ENCODE data around the gene GIMD1. TPM values are rescaled to one million over a fixed set of nuclear protein-coding genes. Genes with fewer than 3 reads are reported as not detected.
"Not testable (repeated sequence)": the region's sequence is repeated elsewhere in the genome, so short reads cannot be mapped to it uniquely, and the experiment has no call there.

GIMD1 gene
- total and polyA plus RNA-seq, 4 donors = not detected

- no peaks in the 10 kb centered on the region for H3K36me3 ChIP-seq (ENCODE audit: control insufficient read depth in 4 of 4, insufficient read depth in 3 of 4, low read depth in 1 of 4, low read length in 3 of 4)
- no peak overlapping the region for H3K27ac ChIP-seq (ENCODE audit: low read depth in 1 of 2, low read length in 2 of 2)
- 83% methylated on average over 15 of the region's 15 CpGs for WGBS
- no peak for DNase-seq (ENCODE audit: low spot score)
- H3K9me3 ChIP-seq (ENCODE audit: control insufficient read depth in 4 of 4, low read length in 3 of 4) = no peaks in the 10 kb centered on the region
- no peak for TF ChIP-seq NR2F2 (IDR thresholded peaks at IDR 0.05)
- TF ChIP-seq, protein P1, sequence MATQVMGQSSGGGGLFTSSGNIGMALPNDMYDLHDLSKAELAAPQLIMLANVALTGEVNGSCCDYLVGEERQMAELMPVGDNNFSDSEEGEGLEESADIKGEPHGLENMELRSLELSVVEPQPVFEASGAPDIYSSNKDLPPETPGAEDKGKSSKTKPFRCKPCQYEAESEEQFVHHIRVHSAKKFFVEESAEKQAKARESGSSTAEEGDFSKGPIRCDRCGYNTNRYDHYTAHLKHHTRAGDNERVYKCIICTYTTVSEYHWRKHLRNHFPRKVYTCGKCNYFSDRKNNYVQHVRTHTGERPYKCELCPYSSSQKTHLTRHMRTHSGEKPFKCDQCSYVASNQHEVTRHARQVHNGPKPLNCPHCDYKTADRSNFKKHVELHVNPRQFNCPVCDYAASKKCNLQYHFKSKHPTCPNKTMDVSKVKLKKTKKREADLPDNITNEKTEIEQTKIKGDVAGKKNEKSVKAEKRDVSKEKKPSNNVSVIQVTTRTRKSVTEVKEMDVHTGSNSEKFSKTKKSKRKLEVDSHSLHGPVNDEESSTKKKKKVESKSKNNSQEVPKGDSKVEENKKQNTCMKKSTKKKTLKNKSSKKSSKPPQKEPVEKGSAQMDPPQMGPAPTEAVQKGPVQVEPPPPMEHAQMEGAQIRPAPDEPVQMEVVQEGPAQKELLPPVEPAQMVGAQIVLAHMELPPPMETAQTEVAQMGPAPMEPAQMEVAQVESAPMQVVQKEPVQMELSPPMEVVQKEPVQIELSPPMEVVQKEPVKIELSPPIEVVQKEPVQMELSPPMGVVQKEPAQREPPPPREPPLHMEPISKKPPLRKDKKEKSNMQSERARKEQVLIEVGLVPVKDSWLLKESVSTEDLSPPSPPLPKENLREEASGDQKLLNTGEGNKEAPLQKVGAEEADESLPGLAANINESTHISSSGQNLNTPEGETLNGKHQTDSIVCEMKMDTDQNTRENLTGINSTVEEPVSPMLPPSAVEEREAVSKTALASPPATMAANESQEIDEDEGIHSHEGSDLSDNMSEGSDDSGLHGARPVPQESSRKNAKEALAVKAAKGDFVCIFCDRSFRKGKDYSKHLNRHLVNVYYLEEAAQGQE (IDR thresholded peaks at IDR 0.05) = no peak
- no peak for TF ChIP-seq EGR1 (IDR thresholded peaks at IDR 0.05; ENCODE audit: low read depth in 2 of 2)
- TF ChIP-seq, protein P2, sequence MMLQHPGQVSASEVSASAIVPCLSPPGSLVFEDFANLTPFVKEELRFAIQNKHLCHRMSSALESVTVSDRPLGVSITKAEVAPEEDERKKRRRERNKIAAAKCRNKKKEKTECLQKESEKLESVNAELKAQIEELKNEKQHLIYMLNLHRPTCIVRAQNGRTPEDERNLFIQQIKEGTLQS (IDR thresholded peaks at IDR 0.05) = no peak
- TF ChIP-seq HNF4A (conservative IDR thresholded peaks at IDR 0.05) = no peak
- H3K4me3 ChIP-seq (ENCODE audit: low read depth in 1 of 3, low read length in 3 of 3) = no peak overlapping the region
- no peak overlapping the region for H3K9ac ChIP-seq (ENCODE audit: low read depth in 1 of 2, low read length in 2 of 2)
- H3K27me3 ChIP-seq (ENCODE audit: control insufficient read depth in 4 of 4, insufficient read depth in 4 of 4, low read length in 3 of 4) = no peaks in the 10 kb centered on the region
- no peaks in the 10 kb centered on the region for H3K4me1 ChIP-seq (ENCODE audit: control insufficient read depth in 4 of 4, insufficient read depth in 4 of 4, low read length in 3 of 4)
These were observed 41.6 kb upstream of the GIMD1 start for GRCh38 chr4:106409901-106410889.

DNA sequence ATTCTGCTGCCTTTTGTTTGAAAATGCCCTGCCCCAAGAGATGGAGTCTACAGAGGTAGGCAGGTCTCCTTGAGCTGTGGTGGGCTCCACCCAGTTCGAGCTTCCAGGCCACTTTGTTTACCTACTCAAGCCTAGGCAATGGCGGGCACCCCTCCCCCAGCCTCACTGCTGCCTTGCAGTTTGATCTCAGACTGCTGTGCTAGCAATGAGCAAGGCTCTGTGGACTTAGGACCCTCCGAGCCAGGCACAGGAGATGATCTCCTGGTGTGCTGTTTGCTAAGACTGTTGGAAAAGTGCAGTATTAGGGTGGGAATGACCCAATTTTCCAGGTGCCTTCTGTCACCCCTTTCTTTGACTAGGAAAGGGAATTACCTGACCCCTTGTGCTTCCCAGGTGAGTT is 39.4 kb upstream of the GIMD1 start:
- H3K9me3 ChIP-seq (ENCODE audit: control insufficient read depth in 4 of 4, low read length in 3 of 4); DNase-seq (ENCODE audit: low spot score); H3K27me3 ChIP-seq (ENCODE audit: control insufficient read depth in 4 of 4, insufficient read depth in 4 of 4, low read length in 3 of 4); H3K9ac ChIP-seq (ENCODE audit: low read depth in 1 of 2, low read length in 2 of 2); H3K4me1 ChIP-seq (ENCODE audit: control insufficient read depth in 4 of 4, insufficient read depth in 4 of 4, low read length in 3 of 4); H3K27ac ChIP-seq (ENCODE audit: low read depth in 1 of 2, low read length in 2 of 2); H3K36me3 ChIP-seq (ENCODE audit: control insufficient read depth in 4 of 4, insufficient read depth in 3 of 4, low read depth in 1 of 4, low read length in 3 of 4); H3K4me3 ChIP-seq (ENCODE audit: low read depth in 1 of 3, low read length in 3 of 3): not testable (repeated sequence)
- 43% methylated on average over 3 of the region's 3 CpGs for WGBS

- H3K4me1 ChIP-seq (ENCODE audit: control insufficient read depth in 4 of 4, insufficient read depth in 4 of 4, low read length in 3 of 4) = no peaks in the 10 kb centered on the region
- DNase-seq (ENCODE audit: low spot score) = no peak
- WGBS = 80% methylated on average over 3 of the region's 3 CpGs
- H3K4me3 ChIP-seq (ENCODE audit: low read depth in 1 of 3, low read length in 3 of 3) = no peak overlapping the region
- H3K27ac ChIP-seq (ENCODE audit: low read depth in 1 of 2, low read length in 2 of 2) = no peak overlapping the region
- no peaks in the 10 kb centered on the region for H3K27me3 ChIP-seq (ENCODE audit: control insufficient read depth in 4 of 4, insufficient read depth in 4 of 4, low read length in 3 of 4)
- H3K9ac ChIP-seq (ENCODE audit: low read depth in 1 of 2, low read length in 2 of 2) = no peak overlapping the region
- H3K9me3 ChIP-seq (ENCODE audit: control insufficient read depth in 4 of 4, low read length in 3 of 4) = no peaks in the 10 kb centered on the region
- TF ChIP-seq JUND (IDR thresholded peaks at IDR 0.05) (no peak), TAF1 (conservative IDR thresholded peaks at IDR 0.05) (no peak), HNF4G (IDR thresholded peaks at IDR 0.05) (no peak), SP1 (IDR thresholded peaks at IDR 0.05) (no peak), RXRA (IDR thresholded peaks at IDR 0.05) (no peak), GABPA (IDR thresholded peaks at IDR 0.05 in 1 of 2, conservative IDR thresholded peaks at IDR 0.05 in 1 of 2) (no peak), NR2F2 (IDR thresholded peaks at IDR 0.05) (no peak), FOXA1 (IDR thresholded peaks at IDR 0.05) (no peak)
- TF ChIP-seq, protein P2 (IDR thresholded peaks at IDR 0.05) = no peak
- TF ChIP-seq, protein P1 (IDR thresholded peaks at IDR 0.05) = no peak
- no peaks in the 10 kb centered on the region for H3K36me3 ChIP-seq (ENCODE audit: control insufficient read depth in 4 of 4, insufficient read depth in 3 of 4, low read depth in 1 of 4, low read length in 3 of 4)
These were observed 32.6 kb upstream of the GIMD1 start for GRCh38 chr4:106401157-106401556.

DNA sequence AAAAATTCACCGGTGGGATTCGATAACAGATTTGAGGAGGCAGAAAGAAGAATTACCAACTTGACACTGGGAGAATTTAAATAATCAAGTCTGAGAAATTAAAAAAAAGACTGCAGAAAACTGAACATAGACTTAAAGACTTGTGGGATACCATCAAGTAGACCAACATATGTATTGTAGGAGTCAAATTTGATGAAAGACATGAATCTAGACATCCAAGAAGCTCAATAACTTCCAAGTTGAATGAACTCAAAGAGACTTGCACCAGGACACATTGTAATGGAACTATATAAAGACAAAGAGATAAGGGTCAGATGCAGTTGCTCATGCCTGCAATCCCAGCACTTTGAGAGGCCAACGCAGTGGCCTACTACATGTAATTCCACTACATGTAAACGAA is 30.3 kb upstream of the GIMD1 start:
- H3K27ac ChIP-seq (ENCODE audit: low read depth in 1 of 2, low read length in 2 of 2); DNase-seq (ENCODE audit: low spot score); H3K4me1 ChIP-seq (ENCODE audit: control insufficient read depth in 4 of 4, insufficient read depth in 4 of 4, low read length in 3 of 4); H3K4me3 ChIP-seq (ENCODE audit: low read depth in 1 of 3, low read length in 3 of 3); H3K9me3 ChIP-seq (ENCODE audit: control insufficient read depth in 4 of 4, low read length in 3 of 4); H3K27me3 ChIP-seq (ENCODE audit: control insufficient read depth in 4 of 4, insufficient read depth in 4 of 4, low read length in 3 of 4); H3K36me3 ChIP-seq (ENCODE audit: control insufficient read depth in 4 of 4, insufficient read depth in 3 of 4, low read depth in 1 of 4, low read length in 3 of 4); H3K9ac ChIP-seq (ENCODE audit: low read depth in 1 of 2, low read length in 2 of 2): not testable (repeated sequence)
- whole genome bisulfite sequencing = 57% methylated on average over 2 of the region's 4 CpGs
